WTC11 (cell line): ENCODE results near the gene ECSCR. TPM values are rescaled to one million over a fixed set of nuclear protein-coding genes. Genes with fewer than 3 reads are reported as not detected.

Experiments
- ATAC-seq: fragments of 200-7000 bp; cut with Tn5 transposase; 2 replicates; pipeline ENCODE4 v1.10.0; 2021; ENCODE audit warnings: mild to moderate bottlenecking, moderate library complexity
- CTCF ChIA-PET: fragments of 300-600 bp; sonication (Branson Sonifier 250); formaldehyde crosslinking; loops from one replicate; lab custom pipeline; 2021; ENCODE audit warnings: antibody characterized with exemption; lab: Charles Lee
- POLR2A ChIA-PET: fragments of 350-600 bp; sonication (Branson Sonifier 250); formaldehyde crosslinking; loops from one replicate; lab custom pipeline; 2021; ENCODE audit warnings: antibody characterized with exemption; lab: Charles Lee
- DNase-seq: peaks from one replicate; pipeline ENCODE4 v3.0.0; 2021; ENCODE audit warnings: low spot score
- H3K27ac Mint-ChIP-seq: 2 replicates; pipeline ENCODE4 v1.8.0; 2021; ENCODE audit warnings: mixed read lengths
- H3K27me3 Mint-ChIP-seq: 2 replicates; pipeline ENCODE4 v1.8.0; 2021; ENCODE audit warnings: low read depth, mild to moderate bottlenecking, moderate library complexity, mixed read lengths
- H3K36me3 Mint-ChIP-seq: 2 replicates; pipeline ENCODE4 v1.8.0; 2021; ENCODE audit warnings: mixed read lengths
- H3K4me1 Mint-ChIP-seq: 2 replicates; pipeline ENCODE4 v1.8.0; 2022; ENCODE audit warnings: mixed read lengths
- H3K4me3 Mint-ChIP-seq: 2 replicates; pipeline ENCODE4 v1.8.0; 2021; ENCODE audit warnings: mild to moderate bottlenecking, moderate library complexity, mixed read lengths
- H3K9me3 Mint-ChIP-seq: 2 replicates; pipeline ENCODE4 v1.8.0; 2021; ENCODE audit warnings: mixed read lengths
- AFF4 ChIP-seq: sonication (generic); formaldehyde crosslinking; IDR thresholded peaks from 2 replicates; pipeline ENCODE4 v1.8.1; 2023; ENCODE audit warnings: mild to moderate bottlenecking, missing genetic modification reagents, borderline replicate concordance
- ATF3 ChIP-seq: sonication (generic); formaldehyde crosslinking; conservative IDR thresholded peaks from 2 replicates; pipeline ENCODE4 v1.8.1; 2022; ENCODE audit warnings: mild to moderate bottlenecking, missing genetic modification reagents
- CTCF ChIP-seq: fragments of 200-600 bp; IDR thresholded peaks from 2 replicates; pipeline ENCODE4 v1.8.0; 2022; ENCODE audit warnings: antibody characterized with exemption
- E2F5 ChIP-seq: sonication (generic); formaldehyde crosslinking; IDR thresholded peaks from 2 replicates; pipeline ENCODE4 v1.8.1; 2022; ENCODE audit warnings: mild to moderate bottlenecking, moderate library complexity, missing genetic modification reagents
- ERG ChIP-seq: fragments of 250-450 bp; sonication (Bioruptor Pico); IDR thresholded peaks from 2 replicates; pipeline ENCODE4 v1.8.0; 2021; ENCODE audit warnings: mild to moderate bottlenecking
- FOXP1 ChIP-seq: sonication (generic); formaldehyde crosslinking; IDR thresholded peaks from 2 replicates; pipeline ENCODE4 v1.8.0; 2022; ENCODE audit warnings: missing genetic modification reagents, mild to moderate bottlenecking, moderate library complexity, borderline replicate concordance
- GRHL2 ChIP-seq: fragments of 250-450 bp; sonication (Bioruptor Pico); IDR thresholded peaks from 2 replicates; pipeline ENCODE4 v1.8.0; 2022; ENCODE audit warnings: mild to moderate bottlenecking, moderate library complexity; ENCODE audit not compliant: insufficient replicate concordance, severe bottlenecking
- HMGA2 ChIP-seq: fragments of 250-450 bp; sonication (Bioruptor Pico); IDR thresholded peaks from 2 replicates; pipeline ENCODE4 v1.4.0; 2021; ENCODE audit warnings: mild to moderate bottlenecking, moderate library complexity
- HMGXB4 ChIP-seq: sonication (generic); formaldehyde crosslinking; IDR thresholded peaks from 2 replicates; pipeline ENCODE4 v1.8.1; 2023; ENCODE audit warnings: mild to moderate bottlenecking, moderate library complexity, missing genetic modification reagents
- NFYB ChIP-seq: sonication (generic); formaldehyde crosslinking; conservative IDR thresholded peaks from 2 replicates; pipeline ENCODE4 v1.8.0; 2022; ENCODE audit warnings: low read depth, missing genetic modification reagents
- NR2C2 ChIP-seq: sonication (generic); formaldehyde crosslinking; IDR thresholded peaks from 2 replicates; pipeline ENCODE4 v1.8.0; 2022; ENCODE audit warnings: mild to moderate bottlenecking, missing genetic modification reagents
- ZBTB43 ChIP-seq: sonication (generic); formaldehyde crosslinking; IDR thresholded peaks from 2 replicates; pipeline ENCODE4 v1.8.1; 2023; ENCODE audit warnings: mild to moderate bottlenecking, missing genetic modification reagents
- ZNF416 ChIP-seq: fragments of 250-450 bp; sonication (Bioruptor Pico); IDR thresholded peaks from 2 replicates; pipeline ENCODE4 v1.9.0; 2021; ENCODE audit warnings: mild to moderate bottlenecking, inconsistent platforms
- ZNF425 ChIP-seq: fragments of 250-450 bp; sonication (Bioruptor Pico); conservative IDR thresholded peaks from 2 replicates; pipeline ENCODE4 v1.9.0; 2021; ENCODE audit warnings: mild to moderate bottlenecking
- ZNF512 ChIP-seq: sonication (generic); formaldehyde crosslinking; IDR thresholded peaks from 2 replicates; pipeline ENCODE4 v1.8.1; 2022; ENCODE audit warnings: missing genetic modification reagents, borderline replicate concordance
- total RNA-seq: library from RNA; stranded (reverse); gene quantifications from 3 replicates; pipeline ENCODE4 v1.2.3, GENCODE V29; 2021

Gene ECSCR
- total RNA-seq, 1 experiment from 2014 or later = 2.7 TPM

- TF ChIP-seq AFF4 (CRISPR knock-in tag) (no peak), ERG (CRISPR knock-in tag) (no peak), ATF3 (CRISPR knock-in tag) (no peak), ZNF416 (CRISPR knock-in tag) (no peak), ZNF425 (CRISPR knock-in tag) (no peak), ZBTB43 (CRISPR knock-in tag) (no peak), FOXP1 (no peak), ZNF512 (CRISPR knock-in tag) (no peak)
Measured at GRCh38 chr5:139460455-139460854, 2.1 kb downstream of the ECSCR start (continued).

GRCh38 chr5:139459451-139459934, 3.0 kb downstream of the ECSCR start:
- no peak overlapping the region for H3K4me3 Mint-ChIP-seq
- no peaks in the 10 kb centered on the region for H3K27me3 Mint-ChIP-seq
- POLR2A ChIA-PET = no interaction called here
- H3K9me3 Mint-ChIP-seq = no peaks in the 10 kb centered on the region
- no peak for TF ChIP-seq GRHL2 (CRISPR knock-in tag)
- DNase-seq (no peak), ATAC-seq (no peak)
- H3K36me3 Mint-ChIP-seq = no peaks in the 10 kb centered on the region
- H3K27ac Mint-ChIP-seq = no peak overlapping the region
- CTCF ChIA-PET = interaction anchor here (0.7 kb wide), 1 partner anchor 1635 kb away, joined by 3 read pairs; the partner anchor contains the start of gene PCDHB2
- peaks cover 41% of the 10 kb centered on the region for H3K4me1 Mint-ChIP-seq

- DNase-seq = no peak
- ATAC-seq = no peak
- CTCF ChIA-PET = interaction anchor here (1.0 to 1.3 kb wide), 2 partner anchors 14 to 55 kb away, joined by 4 to 8 read pairs; no protein-coding TSS in a partner anchor
- POLR2A ChIA-PET = interaction anchor here (1.0 kb wide), 1 partner anchor 55 kb away, joined by 3 read pairs; the partner anchor contains the start of gene SPATA24
- Mint-ChIP-seq H3K9me3 (no peaks in the 10 kb centered on the region), H3K36me3 (no peaks in the 10 kb centered on the region), H3K27ac (no peak overlapping the region), H3K4me1 (peaks cover 41% of the 10 kb centered on the region), H3K27me3 (no peaks in the 10 kb centered on the region), H3K4me3 (no peak overlapping the region)
- TF ChIP-seq HMGXB4 (no peak), NR2C2 (no peak), E2F5 (CRISPR knock-in tag) (no peak), CTCF (no peak), NFYB (CRISPR knock-in tag) (no peak), HMGA2 (no peak)
Measured at GRCh38 chr5:139458580-139459407, 3.7 kb downstream of the ECSCR start.
